IMR-90 (cell line): ENCODE data around the gene KCNS1. TPM values are rescaled to one million over a fixed set of nuclear protein-coding genes. Genes with fewer than 3 reads are reported as not detected.

Source experiments
- ATAC-seq: fragments of 200-7000 bp; cut with Tn5 transposase; 2 replicates; pipeline ENCODE4 v1.9.1; 2020; ENCODE audit warnings: low read depth, mild to moderate bottlenecking, moderate library complexity
- BruUV-seq: library from RNA; stranded (reverse); fragments of 400-500 nt; replicated peaks from 2 replicates; lab custom pipeline; 2021; lab: Mats Ljungman, UMichigan
- CTCF ChIA-PET: fragments of 300-600 bp; formaldehyde crosslinking; extraction: SDS; loops from one replicate; lab custom pipeline; 2021; ENCODE audit warnings: antibody characterized with exemption; lab: Yijun Ruan, JAX
- POLR2A ChIA-PET: fragments of 300-600 bp; sonication (Branson Sonifier 250); formaldehyde crosslinking; loops from one replicate; lab custom pipeline; 2022; ENCODE audit warnings: antibody characterized with exemption; ENCODE audit not compliant: unreplicated experiment; lab: Charles Lee
- DNase-seq: peaks from one replicate; pipeline ENCODE4 v3.0.0; 2013
- H2AFZ ChIP-seq: replicated peaks from 2 replicates; pipeline ENCODE3; 2013; ENCODE audit warnings: low read length, mild to moderate bottlenecking; ENCODE audit not compliant: poor library complexity
- H2AK5ac ChIP-seq: 2 replicates; pipeline ENCODE4 v1.6.1; 2013; ENCODE audit warnings: low read depth, low read length, inconsistent platforms
- H2AK9ac ChIP-seq: replicated peaks from 2 replicates; pipeline ENCODE3; 2013; ENCODE audit warnings: mild to moderate bottlenecking, low read depth, low read length, moderate library complexity; ENCODE audit not compliant: poor library complexity
- H2BK120ac ChIP-seq: 2 replicates; pipeline ENCODE4 v1.6.1; 2013; ENCODE audit warnings: low read depth, low read length, inconsistent platforms
- H2BK15ac ChIP-seq: 3 replicates; pipeline ENCODE4 v1.6.1; 2013; ENCODE audit warnings: low read depth, low read length, inconsistent platforms
- H2BK20ac ChIP-seq: 2 replicates; pipeline ENCODE4 v1.6.1; 2013; ENCODE audit warnings: low read depth, mild to moderate bottlenecking, inconsistent platforms, low read length, moderate library complexity
- H2BK5ac ChIP-seq: 2 replicates; pipeline ENCODE4 v1.6.1; 2013; ENCODE audit warnings: mild to moderate bottlenecking, low read depth, low read length, inconsistent platforms; ENCODE audit not compliant: poor library complexity, severe bottlenecking
- H3K14ac ChIP-seq: replicated peaks from 2 replicates; pipeline ENCODE4 v1.6.1; 2013; ENCODE audit warnings: low read depth, low read length, inconsistent platforms
- H3K18ac ChIP-seq: 2 replicates; pipeline ENCODE4 v1.6.1; 2013; ENCODE audit warnings: low read depth, low read length, control low read depth
- H3K23ac ChIP-seq: 2 replicates; pipeline ENCODE4 v1.6.1; 2013; ENCODE audit warnings: low read depth, low read length, inconsistent platforms
- H3K27ac ChIP-seq: 2 replicates; pipeline ENCODE4 v1.5.1; 2013; ENCODE audit warnings: mild to moderate bottlenecking, control low read depth, low read length; ENCODE audit not compliant: insufficient read depth
- H3K27me3 ChIP-seq: 2 replicates; pipeline ENCODE4 v1.6.1; 2013; ENCODE audit warnings: low read length; ENCODE audit not compliant: control insufficient read depth, insufficient read depth
- H3K36me3 ChIP-seq: 2 replicates; pipeline ENCODE4 v1.6.1; 2013; ENCODE audit warnings: low read length, mixed read lengths; ENCODE audit not compliant: control insufficient read depth, insufficient read depth
- H3K4ac ChIP-seq: 2 replicates; pipeline ENCODE4 v1.6.1; 2013; ENCODE audit warnings: low read depth, low read length, inconsistent platforms
- H3K4me1 ChIP-seq: 2 replicates; pipeline ENCODE4 v1.6.1; 2013; ENCODE audit warnings: low read length, mixed read lengths; ENCODE audit not compliant: control insufficient read depth, insufficient read depth
- H3K4me2 ChIP-seq: 2 replicates; pipeline ENCODE4 v1.6.1; 2013; ENCODE audit warnings: low read depth, mild to moderate bottlenecking, control low read depth, low read length, moderate library complexity
- H3K4me3 ChIP-seq: 2 replicates; pipeline ENCODE4 v1.5.1; 2013; ENCODE audit warnings: low read depth, mild to moderate bottlenecking, control low read depth, low read length, moderate library complexity; ENCODE audit not compliant: insufficient read depth
- H3K56ac ChIP-seq: 2 replicates; pipeline ENCODE4 v1.6.1; 2013; ENCODE audit warnings: low read length, inconsistent platforms; ENCODE audit not compliant: insufficient read depth; ENCODE audit errors: extremely low read depth
- H3K79me1 ChIP-seq, 2 experiments: 2 replicates each; pipeline ENCODE4 v1.6.1; 2013; ENCODE audit warnings: low read length in 2 of 2, inconsistent platforms in 1 of 2, low read depth in 1 of 2
- H3K9ac ChIP-seq: 2 replicates; pipeline ENCODE4 v1.6.1; 2013; ENCODE audit warnings: low read depth, low read length, control low read depth
- H3K9me1 ChIP-seq: 2 replicates; pipeline ENCODE4 v1.6.1; 2013; ENCODE audit warnings: low read length, inconsistent platforms; ENCODE audit not compliant: insufficient read depth
- H3K9me3 ChIP-seq: 2 replicates; pipeline ENCODE4 v1.6.1; 2013; ENCODE audit warnings: low read length; ENCODE audit not compliant: control insufficient read depth, insufficient read depth
- H4K20me1 ChIP-seq: 2 replicates; pipeline ENCODE4 v1.6.1; 2013; ENCODE audit warnings: low read length, inconsistent platforms; ENCODE audit not compliant: insufficient read depth
- H4K5ac ChIP-seq: 2 replicates; pipeline ENCODE4 v1.6.1; 2013; ENCODE audit warnings: mild to moderate bottlenecking, low read depth, low read length, control low read depth
- H4K8ac ChIP-seq, 2 experiments: 2 replicates each; pipeline ENCODE4 v1.6.1; 2013; ENCODE audit warnings: low read depth in 2 of 2, low read length in 2 of 2, control low read depth in 1 of 2, inconsistent platforms in 1 of 2
- H4K91ac ChIP-seq: 2 replicates; pipeline ENCODE4 v1.6.1; 2013; ENCODE audit warnings: low read depth, low read length, inconsistent platforms; ENCODE audit not compliant: insufficient read depth
- BHLHE40 ChIP-seq: fragments of 150-350 bp; IDR thresholded peaks from 2 replicates; pipeline ENCODE4 v1.6.1; 2016; ENCODE audit warnings: mild to moderate bottlenecking, low read depth, low read length
- CEBPB ChIP-seq: IDR thresholded peaks from 2 replicates; pipeline ENCODE4 v1.6.1; 2012; ENCODE audit warnings: low read depth, low read length, improper control_type of control experiment
- CHD1 ChIP-seq: IDR thresholded peaks from 2 replicates; pipeline ENCODE4 v1.6.1; 2012; ENCODE audit warnings: low read depth, low read length, improper control_type of control experiment
- MAFK ChIP-seq: IDR thresholded peaks from 2 replicates; pipeline ENCODE4 v1.6.1; 2012; ENCODE audit warnings: low read depth, low read length, improper control_type of control experiment
- POLR2A ChIP-seq: IDR thresholded peaks from 2 replicates; pipeline ENCODE4 v1.6.1; 2012; ENCODE audit warnings: mild to moderate bottlenecking, low read depth, low read length
- RAD21 ChIP-seq: IDR thresholded peaks from 2 replicates; pipeline ENCODE4 v1.6.1; 2012; ENCODE audit warnings: low read length, improper control_type of control experiment
- RCOR1 ChIP-seq: IDR thresholded peaks from 2 replicates; pipeline ENCODE4 v1.6.1; 2012; ENCODE audit warnings: mild to moderate bottlenecking, low read length, improper control_type of control experiment; ENCODE audit not compliant: insufficient replicate concordance
- RFX5 ChIP-seq: IDR thresholded peaks from 2 replicates; pipeline ENCODE4 v1.8.0; 2012; ENCODE audit warnings: low read depth, mild to moderate bottlenecking, low read length, moderate library complexity
- SMC3 ChIP-seq: fragments of 150-350 bp; IDR thresholded peaks from 2 replicates; pipeline ENCODE4 v1.6.1; 2016; ENCODE audit warnings: low read depth, mild to moderate bottlenecking, antibody characterized with exemption, low read length, moderate library complexity
- WGBS, 2 experiments: methylation state at CpG; one replicate each; pipeline versions ENCODE4 v1.1.5 to v1.1.7; 2013; ENCODE audit warnings: missing lambda C conversion rate in 2 of 2; ENCODE audit not compliant: insufficient read length in 1 of 2; ENCODE audit errors: extremely low coverage in 2 of 2; 5-methylcytosine and 5-hydroxymethylcytosine counted together
- dilution Hi-C: fragments of 300-500 bp; cut with HindIII; formaldehyde crosslinking; loops from one replicate; pipeline ENCODE4 v1.14.3; 2018; ENCODE audit warnings: low sequenced_read_pairs; ENCODE audit not compliant: unreplicated experiment
- in situ Hi-C: fragments of 300-500 bp; cut with MboI; formaldehyde crosslinking; loops from 3 replicates; pipeline ENCODE4 v1.14.3; 2019; ENCODE audit warnings: low sequenced_read_pairs, inconsistent platforms, mixed read lengths
- intact Hi-C: fragments of 100-400 bp; cut with micrococcal nuclease; formaldehyde crosslinking; loops from 2 replicates; pipeline ENCODE4 v1.10.0; 2022
- polyA plus RNA-seq, 3 experiments: library from polyadenylated mRNA; depleted of rRNA; stranded (reverse); fragments of >200 nt; gene quantifications; 2 replicates each; pipeline ENCODE4 v1.2.3, GENCODE V29; 2012; ENCODE audit warnings: low replicate concordance in 1 of 3
- total RNA-seq: library from RNA; depleted of rRNA; stranded (reverse); fragments of >200 nt; gene quantifications from 2 replicates; pipeline ENCODE4 v1.2.3, GENCODE V29; 2012
- TF ChIP-seq, protein P1 (sequence below): conservative IDR thresholded peaks from 2 replicates; pipeline ENCODE4 v1.5.1; 2012; ENCODE audit warnings: mild to moderate bottlenecking, low read depth, low read length, improper control_type of control experiment
- TF ChIP-seq, protein P2 (sequence below): fragments of 150-350 bp; IDR thresholded peaks from 2 replicates; pipeline ENCODE4 v1.6.1; 2017; ENCODE audit warnings: mild to moderate bottlenecking, antibody characterized with exemption, low read length, low read depth
- TF ChIP-seq, protein P3 (sequence below): fragments of 150-350 bp; IDR thresholded peaks from 2 replicates; pipeline ENCODE4 v1.6.1; 2016; ENCODE audit warnings: low read depth, mild to moderate bottlenecking, low read length, moderate library complexity, borderline replicate concordance

KCNS1 gene
- total and polyA plus RNA-seq, 2 of the 4 experiments (the other 2 are of a cell fraction), result 0.54 to 0.62 TPM

DNA sequence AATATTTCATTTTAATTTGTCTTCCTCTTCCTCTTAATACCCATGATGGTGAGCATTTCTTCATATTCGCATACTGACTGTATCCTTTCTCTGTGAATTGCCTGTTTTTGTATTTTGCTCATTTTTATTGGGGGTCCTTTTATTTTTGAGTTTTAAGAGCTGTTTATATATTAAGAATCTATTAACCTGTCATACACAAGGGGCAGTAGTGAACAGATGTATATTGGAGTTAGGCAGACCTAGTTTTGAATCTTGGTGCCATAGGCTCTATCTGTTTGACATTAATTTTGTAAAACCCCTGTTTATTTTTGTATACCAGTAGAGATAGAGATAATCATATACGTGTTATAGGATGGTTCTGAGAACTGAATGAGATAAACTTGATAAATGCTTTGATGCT lies 17.1 kb upstream of the KCNS1 start:
- ChIA-PET POLR2A (no interaction called here), CTCF (interaction anchor here (0.6 to 1.0 kb wide), 3 partner anchors 13 to 177 kb away, joined by 3 read pairs; no protein-coding TSS in a partner anchor)
- TF ChIP-seq, protein P1, sequence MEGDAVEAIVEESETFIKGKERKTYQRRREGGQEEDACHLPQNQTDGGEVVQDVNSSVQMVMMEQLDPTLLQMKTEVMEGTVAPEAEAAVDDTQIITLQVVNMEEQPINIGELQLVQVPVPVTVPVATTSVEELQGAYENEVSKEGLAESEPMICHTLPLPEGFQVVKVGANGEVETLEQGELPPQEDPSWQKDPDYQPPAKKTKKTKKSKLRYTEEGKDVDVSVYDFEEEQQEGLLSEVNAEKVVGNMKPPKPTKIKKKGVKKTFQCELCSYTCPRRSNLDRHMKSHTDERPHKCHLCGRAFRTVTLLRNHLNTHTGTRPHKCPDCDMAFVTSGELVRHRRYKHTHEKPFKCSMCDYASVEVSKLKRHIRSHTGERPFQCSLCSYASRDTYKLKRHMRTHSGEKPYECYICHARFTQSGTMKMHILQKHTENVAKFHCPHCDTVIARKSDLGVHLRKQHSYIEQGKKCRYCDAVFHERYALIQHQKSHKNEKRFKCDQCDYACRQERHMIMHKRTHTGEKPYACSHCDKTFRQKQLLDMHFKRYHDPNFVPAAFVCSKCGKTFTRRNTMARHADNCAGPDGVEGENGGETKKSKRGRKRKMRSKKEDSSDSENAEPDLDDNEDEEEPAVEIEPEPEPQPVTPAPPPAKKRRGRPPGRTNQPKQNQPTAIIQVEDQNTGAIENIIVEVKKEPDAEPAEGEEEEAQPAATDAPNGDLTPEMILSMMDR, result no peak
- TF ChIP-seq, protein P2, sequence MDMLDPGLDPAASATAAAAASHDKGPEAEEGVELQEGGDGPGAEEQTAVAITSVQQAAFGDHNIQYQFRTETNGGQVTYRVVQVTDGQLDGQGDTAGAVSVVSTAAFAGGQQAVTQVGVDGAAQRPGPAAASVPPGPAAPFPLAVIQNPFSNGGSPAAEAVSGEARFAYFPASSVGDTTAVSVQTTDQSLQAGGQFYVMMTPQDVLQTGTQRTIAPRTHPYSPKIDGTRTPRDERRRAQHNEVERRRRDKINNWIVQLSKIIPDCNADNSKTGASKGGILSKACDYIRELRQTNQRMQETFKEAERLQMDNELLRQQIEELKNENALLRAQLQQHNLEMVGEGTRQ, result no peak
- TF ChIP-seq CHD1 (no peak), RFX5 (no peak), POLR2A (no peak), SMC3 (no peak), RAD21 (no peak), BHLHE40 (no peak), RCOR1 (no peak), CEBPB (no peak), MAFK (no peak)
- TF ChIP-seq, protein P3, sequence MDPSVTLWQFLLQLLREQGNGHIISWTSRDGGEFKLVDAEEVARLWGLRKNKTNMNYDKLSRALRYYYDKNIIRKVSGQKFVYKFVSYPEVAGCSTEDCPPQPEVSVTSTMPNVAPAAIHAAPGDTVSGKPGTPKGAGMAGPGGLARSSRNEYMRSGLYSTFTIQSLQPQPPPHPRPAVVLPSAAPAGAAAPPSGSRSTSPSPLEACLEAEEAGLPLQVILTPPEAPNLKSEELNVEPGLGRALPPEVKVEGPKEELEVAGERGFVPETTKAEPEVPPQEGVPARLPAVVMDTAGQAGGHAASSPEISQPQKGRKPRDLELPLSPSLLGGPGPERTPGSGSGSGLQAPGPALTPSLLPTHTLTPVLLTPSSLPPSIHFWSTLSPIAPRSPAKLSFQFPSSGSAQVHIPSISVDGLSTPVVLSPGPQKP, result no peak
- no peak overlapping the region for H4K8ac ChIP-seq
- no peak overlapping the region for H2AK5ac ChIP-seq
- intact Hi-C loops, result no loop called here
- no peak overlapping the region for H3K18ac ChIP-seq
- no peaks in the 10 kb centered on the region for H3K36me3 ChIP-seq
- dilution Hi-C loops, result no loop called here
- no peak overlapping the region for H3K27ac ChIP-seq
- in situ Hi-C loops, result loop anchor here (25.0 kb wide), 1 partner anchor 169 kb away; no protein-coding TSS in a partner anchor
- no peak overlapping the region for H3K4me3 ChIP-seq
- no peak overlapping the region for H2BK15ac ChIP-seq
- H3K79me1 ChIP-seq, result no peaks in the 10 kb centered on the region
- no TSS peak for BruUV-seq
- H2BK20ac ChIP-seq, result no peak overlapping the region
- H3K9me1 ChIP-seq, result no peaks in the 10 kb centered on the region
- H2AFZ ChIP-seq, result no peak overlapping the region
- no peak overlapping the region for H4K91ac ChIP-seq
- no peak overlapping the region for H4K5ac ChIP-seq
- no peak overlapping the region for H2AK9ac ChIP-seq
- no peak overlapping the region for H3K23ac ChIP-seq
- H3K56ac ChIP-seq, result no peak overlapping the region
- no peak for DNase-seq
- H4K20me1 ChIP-seq, result no peaks in the 10 kb centered on the region
- H2BK5ac ChIP-seq, result no peak overlapping the region
- no peak overlapping the region for H3K9ac ChIP-seq
- no peak overlapping the region for H3K4ac ChIP-seq
- H3K4me2 ChIP-seq, result no peak overlapping the region
- H3K27me3 ChIP-seq, result peaks cover 36% of the 10 kb centered on the region
- no peaks in the 10 kb centered on the region for H3K4me1 ChIP-seq
- no peak overlapping the region for H3K14ac ChIP-seq
- H2BK120ac ChIP-seq, result no peak overlapping the region
- H3K9me3 ChIP-seq, result no peaks in the 10 kb centered on the region
- ATAC-seq, result no peak
- no CpG with 5 or more reads among the region's 2 CpGs for WGBS, 2 experiments
